ENCODE data around the gene DUSP9. TPM values are rescaled to one million over a fixed set of nuclear protein-coding genes. Genes with fewer than 3 reads are reported as not detected.

The DUSP9 gene
- total RNA-seq, 4 donors from 2014 or later = not detected

DNA sequence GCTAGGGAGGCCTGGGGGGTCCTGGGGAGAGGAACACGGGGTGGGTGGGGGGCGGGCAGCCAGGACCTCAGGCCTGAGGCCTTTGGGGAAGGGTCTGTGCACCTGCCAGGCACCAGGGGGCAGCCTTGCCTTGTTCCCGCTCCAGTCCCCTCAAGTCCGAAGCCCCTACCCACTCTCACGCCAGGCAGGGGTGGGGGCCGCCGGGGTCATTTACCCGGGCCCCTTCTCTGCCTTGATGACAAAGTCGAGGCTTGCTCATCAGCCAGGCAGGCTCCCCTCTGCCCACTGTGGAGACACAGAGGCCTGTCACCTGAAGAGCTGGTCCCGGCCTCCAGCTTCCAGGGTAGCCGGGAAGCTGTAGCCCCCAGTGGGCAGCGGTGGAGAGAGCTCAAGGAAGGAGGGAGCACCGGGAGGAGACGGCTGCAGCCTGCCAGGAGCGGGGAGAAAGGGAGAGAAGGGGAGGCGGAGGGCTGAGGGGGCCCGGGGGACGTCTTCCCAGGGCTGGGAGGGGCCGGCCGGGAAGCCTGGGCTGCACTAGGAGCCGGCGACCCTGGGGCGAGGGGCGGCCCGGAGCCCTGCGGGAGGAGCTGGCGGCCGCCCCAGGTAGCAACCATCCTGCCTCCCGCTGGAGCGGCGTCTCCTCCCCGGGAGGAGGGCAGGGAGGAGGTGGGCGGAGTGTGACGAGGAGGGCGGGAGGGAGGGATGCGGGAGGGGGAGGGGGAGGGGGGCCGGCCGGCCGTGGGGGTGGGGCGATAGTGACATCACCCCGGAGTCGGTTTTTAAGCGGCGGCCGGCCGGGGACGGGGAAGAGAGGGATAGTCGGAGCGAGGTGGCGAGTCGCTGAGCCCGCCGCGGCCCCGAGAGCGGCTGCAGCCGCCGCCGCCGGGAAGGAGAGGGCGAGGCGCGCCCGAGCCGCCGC, 40.4 kb downstream of the DUSP9 start, which contains the start of gene SLC6A8:
TSS of gene SLC6A8 (plus strand) at position 806 of the 919 bp plus-strand sequence. CDS start 649 bp downstream, outside the sequence.
- Histone ChIP-seq H3K27me3 (no peaks in the 10 kb centered on the region), H3K36me3 (no peaks in the 10 kb centered on the region), H3K4me3 (replicated peaks in 1 of 3) (peak within 1 kb of the TSS in 1 of 3 donors; percentile 27), H3K4me1 (peaks cover 0 to 4% of the 10 kb centered on the region in 2 donors), H3K9me3 (no peaks in the 10 kb centered on the region), H3K27ac (no peak within 1 kb of the TSS)
- intact Hi-C loops (cut with DNase I) = no loop called here
- TF ChIP-seq CTCF (IDR thresholded peaks at IDR 0.05) (peak in 2 of 6 experiments; percentile 30), POLR2A (IDR thresholded peaks at IDR 0.05) (peak in 1 of 2 donors; percentile 70)
- no CpG with 5 or more reads among the region's 66 CpGs for WGBS, 2 donors
- peak; percentile 57 to 61 for DNase-seq

DNA sequence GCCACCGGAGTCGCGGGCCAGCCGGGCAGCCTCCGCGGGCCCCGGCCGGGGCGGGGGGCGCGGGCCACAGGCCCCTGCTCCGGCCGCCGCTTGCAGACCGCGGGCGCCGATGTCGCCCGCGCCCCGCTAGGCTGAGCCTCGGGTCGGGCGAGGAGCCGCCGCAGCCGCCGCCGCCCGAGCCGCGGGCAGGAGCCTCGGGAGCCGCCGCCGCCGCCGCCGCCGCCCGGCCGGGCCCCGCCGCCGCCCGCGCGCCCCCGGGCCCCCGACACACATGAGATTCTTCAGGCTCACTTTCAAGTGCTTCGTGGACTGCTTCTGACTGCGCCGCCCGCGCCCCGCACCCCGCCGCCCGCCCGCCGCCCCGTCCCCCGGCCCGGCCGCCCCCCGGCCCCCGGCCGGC, 41.1 kb downstream of the DUSP9 start:
- Histone ChIP-seq H3K4me1 (peaks cover 0 to 4% of the 10 kb centered on the region in 2 donors), H3K27ac (no peak overlapping the region), H3K36me3 (no peaks in the 10 kb centered on the region), H3K27me3 (no peaks in the 10 kb centered on the region), H3K4me3 (replicated peaks in 1 of 3) (no peak overlapping the region), H3K9me3 (no peaks in the 10 kb centered on the region)
- intact Hi-C loops (cut with DNase I) = no loop called here
- TF ChIP-seq POLR2A (IDR thresholded peaks at IDR 0.05) (no peak), CTCF (IDR thresholded peaks at IDR 0.05) (no peak)
- WGBS, 2 donors = no CpG with 5 or more reads among the region's 69 CpGs
- DNase-seq = no peak

GRCh38 chrX:153688506-153688905, 41.5 kb downstream of the DUSP9 start:
- peaks cover 0 to 4% of the 10 kb centered on the region in 2 donors for H3K4me1 ChIP-seq
- 3% methylated on average over 17 of the region's 57 CpGs; no CpG with 5 or more reads in 1 of the 2 donors for WGBS, 2 donors
- no peak for DNase-seq
- intact Hi-C loops (cut with DNase I) = no loop called here
- no peaks in the 10 kb centered on the region for H3K36me3 ChIP-seq
- H3K9me3 ChIP-seq = no peaks in the 10 kb centered on the region
- TF ChIP-seq POLR2A (IDR thresholded peaks at IDR 0.05) = no peak
- no peak for TF ChIP-seq CTCF (IDR thresholded peaks at IDR 0.05)
- no peak overlapping the region for H3K27ac ChIP-seq
- H3K4me3 ChIP-seq (replicated peaks in 1 of 3) = peak overlapping the region in 1 of 3 donors; percentile 26
- H3K27me3 ChIP-seq = no peaks in the 10 kb centered on the region

GRCh38 chrX:153688911-153689590, 42.0 kb downstream of the DUSP9 start:
- Histone ChIP-seq H3K9me3 (no peaks in the 10 kb centered on the region), H3K27me3 (no peaks in the 10 kb centered on the region), H3K4me1 (peaks cover 0 to 4% of the 10 kb centered on the region in 2 donors), H3K36me3 (no peaks in the 10 kb centered on the region), H3K4me3 (replicated peaks in 1 of 3) (peak overlapping the region in 1 of 3 donors; percentile 26), H3K27ac (no peak overlapping the region)
- peak; percentile 39 to 45 for DNase-seq
- intact Hi-C loops (cut with DNase I) = no loop called here
- TF ChIP-seq POLR2A (IDR thresholded peaks at IDR 0.05) = no peak
- no peak for TF ChIP-seq CTCF (IDR thresholded peaks at IDR 0.05)
- no CpG with 5 or more reads among the region's 53 CpGs for WGBS, 2 donors

Measured in thyroid gland (tissue), 4 donors.